A673 (cell line): ENCODE data around the gene COIL.
"Not testable (repeated sequence)": the region's sequence is repeated elsewhere in the genome, so short reads cannot be mapped to it uniquely, and the experiment has no call there.

Source experiments
- EZH2 ChIP-seq: fragments of 200-600 bp; sonication (generic); IDR thresholded peaks from 2 replicates; pipeline ENCODE4 v1.6.1; 2017; ENCODE audit warnings: borderline replicate concordance, low read depth, mild to moderate bottlenecking, mixed read lengths, antibody characterized with exemption, low read length; ENCODE audit not compliant: poor library complexity, severe bottlenecking
- TF ChIP-seq, protein P1 (sequence below): fragments of 300-800, 200-600 bp; sonication (generic); conservative IDR thresholded peaks from 2 replicates; pipeline ENCODE4 v1.5.1; 2017; ENCODE audit warnings: low read depth, mild to moderate bottlenecking, antibody characterized with exemption, low read length, moderate library complexity, mixed read lengths

DNA sequence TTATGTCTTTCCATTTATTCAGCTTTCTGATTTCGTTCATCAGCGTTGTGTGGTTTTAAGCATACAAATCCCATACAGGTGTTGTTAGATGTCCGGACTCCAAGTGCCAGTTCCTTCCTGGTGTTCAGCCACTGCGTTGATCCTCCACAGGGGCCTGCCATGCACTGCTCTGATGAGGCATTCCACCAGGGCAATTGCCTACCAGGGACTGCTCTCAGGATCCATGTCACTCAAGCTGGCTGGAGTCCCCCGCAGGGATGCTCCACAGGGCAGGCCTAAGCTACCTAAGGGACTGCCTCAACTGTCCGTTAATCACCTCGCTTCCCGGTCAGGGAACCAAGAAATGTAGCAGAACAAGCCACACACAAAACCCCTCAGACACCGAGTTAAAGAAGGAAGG, 4.4 kb upstream of the COIL start:
- TF ChIP-seq, protein P1, sequence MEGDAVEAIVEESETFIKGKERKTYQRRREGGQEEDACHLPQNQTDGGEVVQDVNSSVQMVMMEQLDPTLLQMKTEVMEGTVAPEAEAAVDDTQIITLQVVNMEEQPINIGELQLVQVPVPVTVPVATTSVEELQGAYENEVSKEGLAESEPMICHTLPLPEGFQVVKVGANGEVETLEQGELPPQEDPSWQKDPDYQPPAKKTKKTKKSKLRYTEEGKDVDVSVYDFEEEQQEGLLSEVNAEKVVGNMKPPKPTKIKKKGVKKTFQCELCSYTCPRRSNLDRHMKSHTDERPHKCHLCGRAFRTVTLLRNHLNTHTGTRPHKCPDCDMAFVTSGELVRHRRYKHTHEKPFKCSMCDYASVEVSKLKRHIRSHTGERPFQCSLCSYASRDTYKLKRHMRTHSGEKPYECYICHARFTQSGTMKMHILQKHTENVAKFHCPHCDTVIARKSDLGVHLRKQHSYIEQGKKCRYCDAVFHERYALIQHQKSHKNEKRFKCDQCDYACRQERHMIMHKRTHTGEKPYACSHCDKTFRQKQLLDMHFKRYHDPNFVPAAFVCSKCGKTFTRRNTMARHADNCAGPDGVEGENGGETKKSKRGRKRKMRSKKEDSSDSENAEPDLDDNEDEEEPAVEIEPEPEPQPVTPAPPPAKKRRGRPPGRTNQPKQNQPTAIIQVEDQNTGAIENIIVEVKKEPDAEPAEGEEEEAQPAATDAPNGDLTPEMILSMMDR, result not testable (repeated sequence)
- not testable (repeated sequence) for TF ChIP-seq EZH2
